IPS-11a (cell line): ENCODE data around the gene FSTL3.

Source experiments
- H3K4me3 ChIP-seq: one replicate; pipeline ENCODE4 v1.5.1; 2013; ENCODE audit warnings: low read depth, low read length, control low read depth

FSTL3 gene

DNA sequence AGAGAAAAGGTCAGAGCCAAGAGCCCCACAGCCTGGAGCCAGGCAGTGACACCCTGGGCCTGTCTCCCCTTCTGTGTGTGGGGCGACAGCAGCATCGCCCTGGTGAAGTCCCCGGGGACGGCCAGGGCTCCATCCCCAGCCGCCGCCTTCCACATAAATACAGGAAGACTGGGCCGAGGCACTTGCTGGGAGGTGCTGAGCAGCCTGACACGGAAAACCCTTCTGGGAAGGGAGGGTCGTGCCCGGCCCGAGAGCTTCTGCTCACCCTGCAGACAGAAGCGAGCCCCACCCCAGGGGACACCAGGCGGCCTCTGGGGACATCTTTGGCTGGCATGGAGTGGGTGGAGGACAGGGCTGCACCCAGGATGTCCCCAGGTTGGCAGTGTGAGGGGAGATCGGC is 31.4 kb upstream of the FSTL3 start:
- H3K4me3 ChIP-seq, result no peak overlapping the region

- H3K4me3 ChIP-seq, result no peak overlapping the region
These were observed 30.0 kb upstream of the FSTL3 start for GRCh38 chr19:645912-646778.

DNA sequence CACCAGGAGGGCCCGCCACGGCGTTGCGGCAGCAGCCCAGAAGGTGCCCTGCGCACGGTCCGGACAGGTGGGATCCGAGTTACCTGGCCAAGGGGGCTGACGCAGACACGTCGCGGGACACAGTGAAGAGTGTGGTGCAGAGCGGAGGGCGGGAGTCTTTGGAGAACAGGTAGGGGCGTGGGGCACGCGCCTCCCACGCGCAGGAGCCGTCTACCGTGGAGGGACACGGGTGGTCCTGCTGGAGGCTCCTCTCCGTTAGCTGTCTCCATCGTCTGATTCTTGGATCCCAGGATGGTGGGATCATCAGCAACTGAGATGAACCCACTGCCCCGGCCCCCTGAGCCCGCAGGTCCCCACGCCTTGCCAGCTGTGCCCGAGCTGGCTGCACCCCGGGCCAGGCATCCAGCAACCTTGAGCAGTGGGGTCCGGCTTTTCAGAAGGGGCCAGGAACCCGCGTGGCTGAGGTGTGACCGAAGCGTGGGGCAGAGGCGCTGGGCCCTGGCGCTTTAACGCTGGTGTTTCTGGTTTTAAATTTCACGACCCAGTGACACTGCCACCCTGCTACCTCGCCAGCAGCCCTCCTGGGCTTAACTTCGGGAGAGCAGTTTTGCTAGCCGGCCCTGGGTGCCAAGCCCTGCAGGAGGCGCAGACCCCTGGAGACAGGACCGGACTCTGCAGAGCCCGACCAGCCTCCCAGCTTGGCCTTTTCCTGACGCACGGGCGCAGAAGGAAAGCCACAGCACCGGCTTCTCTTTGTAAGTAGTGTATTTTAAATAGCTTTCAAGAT is 29.2 kb upstream of the FSTL3 start:
- no peak overlapping the region for H3K4me3 ChIP-seq

DNA sequence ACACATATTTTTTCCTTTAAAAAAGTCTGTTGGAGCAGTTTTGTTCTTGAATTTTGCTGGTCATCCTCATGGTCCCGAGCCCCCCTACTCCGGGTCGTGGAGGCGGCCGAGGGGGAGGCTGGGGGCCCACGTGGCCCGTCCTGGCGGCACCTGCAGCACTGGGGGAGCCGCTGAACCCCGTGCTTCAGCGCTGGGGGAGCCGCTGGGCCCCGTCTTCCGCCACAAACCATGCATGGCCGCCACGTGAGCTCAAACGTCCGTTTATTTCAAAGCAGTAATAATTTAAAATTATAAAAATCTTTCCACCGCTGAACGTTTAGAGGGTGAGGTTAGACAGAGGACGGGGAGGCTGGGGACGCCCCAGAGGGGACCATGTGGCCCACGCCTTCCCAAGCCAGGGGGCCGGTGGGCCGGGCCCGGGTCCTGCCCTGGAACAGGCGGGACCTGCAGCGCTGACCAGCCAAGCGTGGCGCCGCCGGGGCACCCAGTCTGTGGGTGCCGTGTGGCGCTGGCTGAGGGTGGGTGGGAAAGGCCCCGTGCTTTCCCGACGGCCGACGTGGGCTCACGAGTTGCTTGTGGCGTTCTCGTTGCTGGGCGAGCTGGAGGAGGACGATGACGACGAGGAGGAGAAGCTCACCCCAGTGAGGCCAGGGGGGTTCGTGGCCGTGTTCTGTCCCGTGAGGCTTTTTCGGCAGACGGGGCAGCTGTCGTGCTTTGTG is 28.5 kb upstream of the FSTL3 start:
- H3K4me3 ChIP-seq, result no peak overlapping the region

- no peak overlapping the region for H3K4me3 ChIP-seq
These were observed 27.9 kb upstream of the FSTL3 start for GRCh38 chr19:648305-648704.

DNA sequence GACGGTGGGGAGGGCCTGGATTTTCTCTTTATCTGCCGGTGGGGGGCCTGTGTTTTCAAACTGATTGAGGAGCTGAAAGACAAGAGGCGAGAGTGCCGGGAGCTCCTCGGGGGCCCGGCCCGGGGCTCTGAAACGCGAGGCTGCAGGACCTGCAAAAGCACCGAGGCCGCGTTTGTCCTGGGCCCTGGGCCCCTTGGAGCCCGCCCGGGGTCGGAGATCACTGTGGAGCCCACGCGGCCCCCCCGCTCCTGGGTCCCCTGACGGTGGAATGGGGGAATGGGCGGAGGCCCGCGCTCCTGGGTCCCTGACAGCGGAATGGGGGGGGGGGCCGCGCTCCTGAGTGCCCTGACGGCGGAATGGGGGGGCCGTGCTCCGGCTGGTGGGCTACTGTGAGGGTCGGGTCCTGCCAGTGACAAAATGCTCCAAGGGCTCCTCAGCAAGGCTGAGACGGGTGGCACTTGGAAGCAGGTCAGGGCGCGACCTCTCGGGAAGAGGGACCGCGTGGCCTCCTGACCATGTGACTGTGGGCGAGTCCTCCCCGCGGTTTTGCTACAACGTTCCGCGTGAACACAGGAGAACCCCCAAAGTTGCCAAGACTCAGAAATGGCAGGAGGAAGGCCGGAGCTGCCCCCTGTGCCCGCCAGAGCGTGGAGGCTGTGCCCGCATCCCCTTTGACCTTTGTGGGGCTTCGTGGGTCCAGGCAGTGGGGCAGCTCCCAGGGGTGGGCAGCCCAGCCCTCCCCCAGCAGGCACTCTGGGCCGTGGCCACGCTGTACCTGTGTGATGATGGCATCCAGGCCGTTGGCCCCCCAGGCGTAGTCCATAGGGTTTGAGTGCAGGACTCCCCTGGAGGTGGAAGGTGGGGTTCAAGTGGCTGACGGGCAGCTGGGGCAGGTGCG is 27.0 kb upstream of the FSTL3 start:
- H3K4me3 ChIP-seq, result no peak overlapping the region

GRCh38 chr19:650121-650520 is 26.1 kb upstream of the FSTL3 start:
- no peak overlapping the region for H3K4me3 ChIP-seq

GRCh38 chr19:651114-651818 is 24.9 kb upstream of the FSTL3 start:
- H3K4me3 ChIP-seq, result no peak overlapping the region

DNA sequence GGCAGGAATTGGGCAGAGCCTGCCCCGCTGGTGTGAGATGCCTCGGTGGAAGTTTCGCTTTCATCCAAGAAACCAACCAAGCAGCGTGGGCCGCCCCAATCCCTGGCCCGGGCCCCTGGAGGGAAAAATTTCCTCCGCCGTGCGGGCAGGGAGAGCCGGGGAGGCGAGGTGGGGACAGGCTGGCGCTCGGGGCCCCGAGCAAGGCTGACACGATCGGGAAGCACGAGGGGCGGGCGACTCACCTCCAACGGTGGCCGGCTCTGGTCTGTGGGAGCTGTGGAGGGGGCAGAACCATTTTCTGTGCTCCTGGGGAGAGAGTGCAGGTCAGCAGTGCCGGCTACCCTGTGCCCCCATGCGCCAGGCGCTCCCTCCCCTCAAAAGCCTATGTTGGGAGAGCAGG is 24.2 kb upstream of the FSTL3 start:
- H3K4me3 ChIP-seq, result no peak overlapping the region

DNA sequence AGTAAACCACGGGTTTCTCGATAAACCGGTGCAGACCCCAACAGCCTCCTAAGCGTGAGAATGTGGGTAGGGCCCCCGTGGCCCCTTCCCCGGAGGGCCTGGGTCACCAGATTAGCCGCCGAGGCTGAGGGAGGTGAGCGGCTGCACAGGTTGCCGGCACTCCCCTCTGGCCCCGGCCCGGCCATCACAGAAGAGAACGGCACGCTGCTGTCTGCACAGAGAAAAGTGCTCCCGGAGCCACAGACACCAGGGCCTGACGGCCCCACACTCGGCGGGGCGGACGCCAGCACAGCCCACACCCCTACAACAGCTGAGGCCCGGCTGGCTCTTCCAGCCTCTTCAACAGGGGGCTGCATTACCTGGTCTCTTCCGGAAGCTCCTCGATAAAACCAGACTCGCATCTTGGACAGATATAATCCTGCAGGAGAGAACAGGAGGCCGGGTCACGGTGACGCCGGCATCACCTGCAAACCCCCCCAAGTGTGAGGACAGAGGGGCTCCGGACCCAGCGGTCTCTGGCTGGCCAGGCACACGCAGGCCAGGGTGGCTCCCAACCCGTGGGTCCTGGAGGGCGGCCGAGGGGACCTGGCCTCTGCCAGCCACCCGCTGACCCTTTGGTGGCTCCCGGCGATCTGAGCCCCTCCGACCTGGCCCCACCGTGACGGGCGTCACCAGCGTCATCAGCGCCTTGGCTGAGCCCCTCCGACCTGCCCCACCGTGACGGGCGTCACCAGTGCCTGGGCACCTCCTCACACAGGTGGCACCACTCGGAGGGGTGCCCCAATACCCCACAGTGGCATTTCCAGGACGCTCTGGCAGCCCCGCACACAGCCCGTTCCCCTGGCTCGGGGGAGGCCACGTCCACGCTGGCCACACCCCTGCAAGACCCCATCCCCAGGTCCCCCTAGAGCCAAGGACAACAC is 23.5 kb upstream of the FSTL3 start:
- H3K4me3 ChIP-seq, result no peak overlapping the region

DNA sequence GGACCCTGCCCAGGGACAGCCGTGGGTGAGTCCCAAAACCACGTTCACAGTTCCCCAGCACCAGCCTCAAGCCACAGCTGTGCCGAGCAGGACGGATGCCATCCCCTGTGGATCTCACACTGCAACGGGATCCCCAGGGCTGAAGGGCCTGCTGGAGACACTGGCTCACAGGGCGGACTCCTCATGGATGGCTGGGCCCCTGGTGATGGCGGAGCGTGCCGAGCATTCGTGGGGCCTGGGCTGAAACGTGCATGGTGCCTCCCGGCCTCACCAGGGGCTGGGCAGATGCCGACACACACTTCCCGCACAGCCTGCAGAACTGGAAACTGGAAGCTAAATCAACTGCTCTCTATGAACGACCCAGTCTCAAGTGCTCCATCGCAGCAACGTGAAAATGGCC is 22.8 kb upstream of the FSTL3 start:
- no peak overlapping the region for H3K4me3 ChIP-seq

DNA sequence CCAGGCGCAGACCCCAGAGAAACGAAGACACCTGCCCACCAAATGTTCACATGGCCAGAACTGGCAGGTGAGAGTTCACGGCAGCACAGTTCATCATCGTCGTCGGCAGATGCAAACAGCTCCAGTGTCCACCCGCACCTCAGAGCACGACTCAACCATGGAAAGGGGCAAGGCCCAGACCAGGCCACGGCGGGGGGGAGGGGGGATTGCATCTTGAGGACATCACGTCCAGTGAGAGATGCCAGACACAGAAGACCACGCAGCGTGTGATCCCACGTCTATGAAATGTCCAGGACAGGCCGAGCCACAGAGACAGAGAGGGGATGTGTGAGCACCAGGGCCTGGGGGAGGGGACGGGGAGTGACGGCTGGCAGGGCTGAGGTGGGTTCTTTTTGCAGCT is 20.5 kb upstream of the FSTL3 start:
- no peak overlapping the region for H3K4me3 ChIP-seq

- H3K4me3 ChIP-seq, result no peak overlapping the region
These were observed 19.2 kb upstream of the FSTL3 start for GRCh38 chr19:656751-657559.

- no peak overlapping the region for H3K4me3 ChIP-seq
These were observed 18.6 kb upstream of the FSTL3 start for GRCh38 chr19:657611-658010.

- no peak overlapping the region for H3K4me3 ChIP-seq
These were observed 17.9 kb upstream of the FSTL3 start for GRCh38 chr19:658059-658839.

DNA sequence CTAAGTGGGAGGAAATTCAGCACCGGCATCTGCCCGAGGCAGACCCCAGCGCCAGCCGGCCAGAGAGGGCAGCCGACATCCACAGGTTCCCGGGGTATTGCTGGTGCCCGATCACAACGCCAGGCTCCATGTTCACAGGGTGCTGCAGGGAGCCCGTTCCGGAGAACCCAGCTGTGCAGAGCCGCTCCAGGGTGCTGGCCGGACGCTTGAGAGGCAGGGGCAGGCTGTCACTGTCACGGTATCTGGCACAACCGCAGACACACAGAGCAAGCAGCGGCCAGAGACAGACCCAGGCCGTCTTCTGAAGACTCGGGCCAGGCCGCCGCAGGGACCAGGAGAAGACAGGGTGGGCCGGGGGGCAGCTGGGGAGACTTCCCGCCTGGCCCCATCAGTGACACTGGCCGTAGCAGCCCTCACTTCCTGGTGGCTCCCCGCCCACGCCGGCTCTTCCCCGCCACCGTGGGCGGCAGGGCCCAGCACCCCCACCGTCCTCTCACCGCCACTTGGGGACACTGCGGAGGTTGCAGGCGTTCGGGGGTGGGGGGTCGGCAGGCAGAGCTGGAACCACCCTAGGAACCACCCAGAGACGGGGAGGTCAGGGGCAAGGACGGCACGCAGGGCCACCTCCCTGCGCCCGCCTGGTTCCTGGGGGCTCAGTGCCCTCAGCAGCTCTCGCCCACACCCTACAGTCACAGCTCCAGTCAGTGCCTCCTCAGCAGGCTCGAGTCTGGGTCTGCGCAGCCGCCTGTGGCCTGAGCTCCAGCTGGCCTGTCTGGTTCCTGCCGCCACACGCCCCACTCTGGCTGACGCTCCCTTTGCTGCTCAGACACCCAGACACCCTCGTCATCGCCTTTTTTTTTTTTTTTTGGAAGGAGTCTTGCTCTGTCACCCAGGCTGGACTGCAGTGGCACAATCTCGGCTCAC is 17.0 kb upstream of the FSTL3 start:
- H3K4me3 ChIP-seq, result no peak overlapping the region
